AG04450 (cell line): Measurements from ENCODE around the gene SPNS2. TPM values are rescaled to one million over a fixed set of nuclear protein-coding genes. Genes with fewer than 3 reads are reported as not detected.

Experiments used
- CTCF ChIA-PET: fragments of 300-600, 350-600 bp; formaldehyde crosslinking; extraction: SDS; loops from one replicate; lab custom pipeline; 2022; ENCODE audit warnings: antibody characterized with exemption, inconsistent platforms; lab: Charles Lee
- POLR2A ChIA-PET: fragments of 350-600 bp; formaldehyde crosslinking; extraction: SDS; loops from one replicate; lab custom pipeline; 2021; ENCODE audit warnings: antibody characterized with exemption, inconsistent platforms; lab: Yijun Ruan, JAX
- DNase-seq: peaks from one replicate; pipeline ENCODE4 v3.0.0-alpha.2; 2011; ENCODE audit warnings: low read depth, low spot score
- H3K27ac ChIP-seq: one replicate; pipeline ENCODE4 v1.5.1; 2012; ENCODE audit warnings: low read depth, low read length, control low read depth
- H3K27me3 ChIP-seq: one replicate; pipeline ENCODE4 v1.6.0; 2012; ENCODE audit warnings: low read length; ENCODE audit not compliant: control insufficient read depth, insufficient read depth
- H3K4me3 ChIP-seq: 2 replicates; pipeline ENCODE4 v1.5.1; 2011; ENCODE audit warnings: mild to moderate bottlenecking, low read depth, low read length, control low read depth
- H3K9me3 ChIP-seq: 2 replicates; pipeline ENCODE4 v1.5.1; 2012; ENCODE audit warnings: low read length; ENCODE audit not compliant: control insufficient read depth, insufficient read depth
- CTCF ChIP-seq: IDR thresholded peaks from 2 replicates; pipeline ENCODE4 v1.5.1; 2011; ENCODE audit warnings: low read depth, low read length, control low read depth, inconsistent platforms
- polyA plus RNA-seq: library from polyadenylated mRNA; depleted of rRNA; stranded (reverse); fragments of >200 nt; gene quantifications from 2 replicates; pipeline ENCODE4 v1.2.3, GENCODE V29; 2011

SPNS2 gene
- polyA plus RNA-seq, 1 experiment = not detected

- POLR2A ChIA-PET = no interaction called here
- CTCF ChIA-PET = interaction anchor here (0.8 kb wide), 1 partner anchor 29 kb away, joined by 3 read pairs; no protein-coding TSS in a partner anchor
- no peak overlapping the region for H3K27ac ChIP-seq
- DNase-seq = no peak
- no peak for TF ChIP-seq CTCF
- H3K27me3 ChIP-seq = no peaks in the 10 kb centered on the region
- H3K9me3 ChIP-seq = no peaks in the 10 kb centered on the region
- H3K4me3 ChIP-seq = no peak overlapping the region
These were observed 39.0 kb downstream of the SPNS2 start for GRCh38 chr17:4537451-4538235.

- ChIA-PET POLR2A (no interaction called here), CTCF (no interaction called here)
- no peak for DNase-seq
- TF ChIP-seq CTCF = no peak
- Histone ChIP-seq H3K27ac (no peak overlapping the region), H3K27me3 (no peaks in the 10 kb centered on the region), H3K4me3 (no peak overlapping the region), H3K9me3 (no peaks in the 10 kb centered on the region)
These were observed 39.7 kb downstream of the SPNS2 start for GRCh38 chr17:4538236-4539002.

- Histone ChIP-seq H3K4me3 (no peak overlapping the region), H3K27me3 (no peaks in the 10 kb centered on the region), H3K27ac (no peak overlapping the region), H3K9me3 (no peaks in the 10 kb centered on the region)
- ChIA-PET CTCF (no interaction called here), POLR2A (no interaction called here)
- no peak for TF ChIP-seq CTCF
- no peak for DNase-seq
These were observed 40.3 kb downstream of the SPNS2 start for GRCh38 chr17:4539025-4539424.

- Histone ChIP-seq H3K27ac (no peak overlapping the region), H3K27me3 (no peaks in the 10 kb centered on the region), H3K4me3 (no peak overlapping the region), H3K9me3 (no peaks in the 10 kb centered on the region)
- ChIA-PET CTCF (no interaction called here), POLR2A (no interaction called here)
- DNase-seq = no peak
- TF ChIP-seq CTCF = no peak
These were observed 41.0 kb downstream of the SPNS2 start for GRCh38 chr17:4539576-4540223.
